ENCODE results near the gene PRUNE1. TPM values are rescaled to one million over a fixed set of nuclear protein-coding genes. Genes with fewer than 3 reads are reported as not detected.

PRUNE1 gene
- total RNA-seq, 1 donor from 2014 or later, result 26.4 TPM

- no peak for DNase-seq
These were observed 41.9 kb downstream of the PRUNE1 start for GRCh38 chr1:151050051-151050688.

DNA sequence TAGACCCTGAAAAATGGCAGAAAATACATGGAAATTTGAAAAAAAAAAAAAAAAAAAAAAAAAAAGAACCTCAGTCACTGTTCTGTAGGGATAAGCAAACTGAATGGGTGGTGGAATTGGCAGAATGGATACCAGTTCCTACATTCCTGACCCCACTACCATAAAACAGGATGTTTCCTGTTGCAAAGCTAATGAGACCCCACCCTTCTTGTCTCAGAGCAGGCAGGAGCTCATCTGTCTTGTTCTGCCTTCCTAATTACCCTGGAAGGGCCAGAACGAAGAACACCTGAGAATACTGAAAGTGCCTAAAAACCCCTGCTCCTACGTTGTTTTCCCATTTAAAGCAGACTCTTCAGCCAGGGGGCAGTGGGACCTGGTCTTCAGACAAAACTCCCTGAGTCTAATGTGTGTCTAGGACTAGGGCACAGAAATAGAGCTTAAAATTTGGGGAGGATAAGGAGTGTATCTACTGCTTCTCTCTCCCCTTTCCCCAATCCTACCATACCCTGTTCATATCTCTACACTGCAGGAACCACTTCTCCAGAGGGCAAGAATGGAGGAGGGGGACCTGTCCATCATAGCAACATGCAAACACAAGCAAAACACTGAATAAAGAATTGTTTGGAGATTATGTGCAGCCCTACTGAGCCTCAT lies 43.2 kb downstream of the PRUNE1 start:
- no peak for DNase-seq

- no peak for DNase-seq
These were observed 46.8 kb downstream of the PRUNE1 start for GRCh38 chr1:151054971-151055547.

DNA sequence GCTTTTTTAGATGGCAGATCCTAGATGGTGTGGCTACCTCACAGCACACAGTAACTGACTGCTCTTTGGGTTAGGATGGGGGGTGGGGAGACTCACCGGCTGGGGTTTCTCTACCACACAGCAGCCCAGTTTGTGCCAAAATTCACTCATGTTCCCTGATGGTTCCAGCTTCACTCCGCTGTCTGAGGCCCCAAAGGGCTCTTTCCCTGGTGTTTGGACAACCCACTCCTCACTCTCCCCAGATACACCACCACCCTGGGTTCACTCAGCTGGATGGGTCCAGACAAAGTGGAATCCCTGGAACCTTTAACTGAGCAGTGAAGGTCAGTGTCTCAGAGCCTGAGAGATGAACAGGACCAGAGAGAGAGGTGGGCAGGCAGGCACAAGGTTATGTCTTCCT lies 47.3 kb downstream of the PRUNE1 start:
- no peak for DNase-seq

DNA sequence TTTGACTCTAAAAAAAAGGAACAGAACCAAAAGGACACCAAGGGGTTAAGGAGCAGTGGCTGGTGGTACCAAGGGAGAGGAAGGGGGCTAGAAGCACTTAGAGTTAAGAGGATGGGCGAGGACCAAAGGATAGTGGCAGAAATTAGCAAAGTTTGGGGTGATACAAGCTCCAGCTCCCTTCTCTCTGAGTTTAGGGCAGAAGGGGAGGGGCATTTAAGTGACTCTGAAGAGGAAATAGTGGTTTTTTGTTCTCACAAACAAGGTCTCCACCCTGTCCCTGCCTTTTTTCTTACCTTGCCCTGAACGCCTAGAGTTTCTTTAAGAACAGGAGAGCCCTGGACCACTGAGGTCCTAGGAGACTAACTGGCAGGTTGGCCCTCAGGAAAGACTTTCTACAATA lies 47.9 kb downstream of the PRUNE1 start:
- DNase-seq, result no peak

DNA sequence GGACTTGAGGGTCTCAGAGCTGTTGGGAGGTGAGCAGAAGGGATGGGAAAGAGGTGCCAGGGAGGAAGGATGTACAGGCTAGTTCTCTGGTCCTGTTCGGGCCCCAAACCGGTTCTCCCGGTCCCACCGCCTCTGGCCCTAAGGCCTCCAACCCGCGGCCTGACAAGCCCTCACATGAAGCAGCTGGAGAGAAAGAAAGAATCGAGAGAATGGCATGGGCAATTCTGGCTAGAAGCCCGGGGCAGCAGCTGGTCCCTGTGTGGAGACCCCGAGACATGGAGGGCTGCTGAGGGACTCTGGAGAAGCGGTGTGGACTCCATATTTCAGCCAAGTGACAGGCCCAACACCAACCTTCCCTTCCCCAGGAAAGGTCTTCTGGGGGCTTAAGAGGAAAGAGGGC lies 50.4 kb downstream of the PRUNE1 start:
- DNase-seq, result peak; percentile 90

DNA sequence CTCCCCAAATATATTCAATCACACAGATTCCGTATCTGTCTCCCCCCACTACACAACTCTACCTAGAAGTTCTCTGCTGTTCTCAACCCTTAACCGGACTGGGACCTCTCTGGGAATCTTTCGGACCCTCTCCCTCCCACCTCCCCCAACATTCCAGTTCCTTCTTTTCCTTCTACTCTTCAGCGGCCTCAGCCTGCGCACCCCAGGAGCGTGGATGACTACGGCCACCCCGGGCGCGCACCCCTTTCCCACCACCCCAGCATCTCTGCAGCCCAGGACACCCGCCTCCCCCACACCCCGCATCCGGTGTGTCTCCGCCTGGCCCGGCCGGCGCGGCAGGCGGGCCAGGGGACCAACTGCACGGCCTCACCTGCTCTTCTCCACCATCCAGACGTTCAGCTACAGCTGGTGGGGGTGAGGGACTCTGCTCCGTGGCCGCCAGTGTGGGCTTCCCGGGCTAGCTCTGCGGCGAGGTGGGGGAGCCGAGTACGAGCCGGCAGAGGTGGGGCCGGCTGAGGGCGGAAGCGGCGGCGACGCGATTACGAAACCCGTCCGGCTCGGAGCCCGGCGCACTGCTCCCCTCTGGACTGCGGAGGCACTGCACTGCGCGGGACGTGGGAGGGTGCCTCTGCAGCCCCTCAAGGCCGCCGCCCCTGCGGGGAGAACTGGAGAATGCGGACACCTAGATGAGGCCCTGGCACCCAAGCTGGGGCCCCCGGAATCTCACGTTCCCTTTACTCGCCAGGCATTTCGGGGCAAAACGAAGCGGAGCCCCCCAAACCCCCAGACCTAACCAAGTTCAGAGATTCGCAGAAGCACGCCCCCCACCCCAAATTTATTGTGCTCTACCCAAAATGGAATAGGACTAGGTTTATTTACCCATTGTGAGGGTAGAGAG lies 51.1 kb downstream of the PRUNE1 start, which contains the start of gene CDC42SE1:
Gene CDC42SE1, minus strand, starts transcription at position 514 of the 898 bp plus-strand sequence. CDS start 3,892 bp downstream, outside the sequence.
- peak; percentile 95 for DNase-seq

GRCh38 chr1:151060007-151060656 lies 51.9 kb downstream of the PRUNE1 start, which contains the start of gene MLLT11:
Gene MLLT11 (plus strand): TSS chr1:151060397. CDS start chr1:151067225, 6,828 bp downstream.
- peak; percentile 94 for DNase-seq

- DNase-seq, result no peak
These were observed 52.6 kb downstream of the PRUNE1 start for GRCh38 chr1:151060657-151061421.

DNA sequence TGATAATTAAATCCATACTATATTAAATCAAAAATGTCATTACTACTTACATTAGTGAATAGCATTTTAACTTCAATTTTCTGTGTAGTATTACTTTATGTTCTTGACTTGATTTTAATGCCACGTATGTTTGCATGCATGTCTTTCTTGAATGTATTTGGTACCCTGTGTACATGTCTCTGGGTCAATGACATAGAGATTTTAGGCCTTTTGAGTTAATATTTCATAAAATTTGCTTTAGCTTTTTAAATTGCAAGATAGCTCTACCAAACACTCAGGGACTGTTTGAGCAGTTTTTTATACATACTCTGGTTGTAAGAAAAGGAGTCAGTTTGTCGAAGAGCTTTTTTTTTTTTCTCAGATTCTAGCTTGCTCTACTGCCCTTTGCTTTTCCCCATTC lies 53.5 kb downstream of the PRUNE1 start:
- DNase-seq, result no peak

- no peak for DNase-seq
These were observed 54.6 kb downstream of the PRUNE1 start for GRCh38 chr1:151062741-151063371.

DNA sequence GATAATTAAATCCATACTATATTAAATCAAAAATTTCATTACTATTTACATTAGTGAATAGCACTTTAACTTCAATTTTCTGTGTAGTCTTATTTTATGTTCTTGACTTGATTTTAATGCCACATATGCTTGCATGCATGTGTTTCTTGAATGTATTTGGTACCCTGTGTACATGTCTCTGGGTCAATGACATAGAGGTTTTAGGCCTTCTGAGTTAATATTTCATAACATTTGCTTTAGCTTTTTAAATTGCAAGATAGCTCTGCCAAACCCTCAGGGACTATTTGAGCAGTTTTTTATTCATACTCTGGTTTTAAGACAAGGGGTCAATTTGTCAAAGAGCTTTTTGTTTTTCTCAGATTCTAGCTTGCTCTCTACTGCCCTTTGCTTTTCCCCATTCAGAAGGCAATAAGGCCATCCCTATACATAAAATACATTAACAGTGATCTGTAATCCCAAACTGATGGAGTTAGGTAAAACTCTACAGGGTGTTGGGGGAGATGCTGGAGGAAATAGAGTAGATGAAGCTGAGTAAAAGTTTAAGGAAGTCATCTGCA lies 56.9 kb downstream of the PRUNE1 start:
- no peak for DNase-seq

DNA sequence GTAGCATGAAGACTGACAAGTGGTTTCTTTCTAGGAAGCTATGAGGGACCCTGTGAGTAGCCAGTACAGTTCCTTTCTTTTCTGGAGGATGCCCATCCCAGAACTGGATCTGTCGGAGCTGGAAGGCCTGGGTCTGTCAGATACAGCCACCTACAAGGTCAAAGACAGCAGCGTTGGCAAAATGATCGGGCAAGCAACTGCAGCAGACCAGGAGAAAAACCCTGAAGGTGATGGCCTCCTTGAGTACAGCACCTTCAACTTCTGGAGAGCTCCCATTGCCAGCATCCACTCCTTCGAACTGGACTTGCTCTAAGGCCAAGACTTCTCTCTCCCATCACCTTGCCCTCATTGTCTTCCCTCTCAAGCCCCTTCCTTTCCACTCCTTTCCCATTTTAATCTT lies 58.9 kb downstream of the PRUNE1 start:
- DNase-seq, result no peak

- DNase-seq, result no peak
These were observed 60.8 kb downstream of the PRUNE1 start for GRCh38 chr1:151069103-151069486.

- DNase-seq, result peak; percentile 98
These were observed 62.4 kb downstream of the PRUNE1 start, which contains the start of gene GABPB2 for GRCh38 chr1:151070474-151071276. Gene GABPB2 (plus strand): TSS chr1:151070761. CDS start chr1:151088190, 17,429 bp downstream.

GRCh38 chr1:151072224-151072623 lies 64.0 kb downstream of the PRUNE1 start:
- no peak for DNase-seq

All from tongue (tissue), 2 donors.